Measurements from ENCODE around the gene PURB. TPM values are rescaled to one million over a fixed set of nuclear protein-coding genes. Genes with fewer than 3 reads are reported as not detected.

PURB gene
- total RNA-seq, 1 donor from 2014 or later = 5.4 TPM

DNA sequence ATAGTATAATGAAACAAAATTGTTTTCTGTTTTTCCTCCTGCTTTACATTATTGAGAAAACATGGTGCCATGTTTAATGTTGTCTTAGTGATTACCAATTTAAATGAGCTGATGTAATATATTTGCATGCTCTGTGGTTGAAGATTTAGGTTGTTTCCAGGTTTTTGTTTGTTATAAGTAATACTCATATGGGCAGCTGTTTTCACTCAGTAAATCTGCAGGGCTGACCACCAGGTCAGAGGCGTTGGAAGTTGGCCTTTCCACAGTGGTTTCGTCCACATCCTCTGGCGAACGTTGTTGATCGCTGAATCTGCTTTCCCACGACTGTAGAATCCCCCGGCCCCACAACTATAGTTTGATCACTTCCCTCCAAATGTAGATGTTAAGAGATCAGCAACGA is 21.6 kb upstream of the PURB start:
- no peak for DNase-seq (ENCODE audit: low read depth)
- no peak for TF ChIP-seq CTCF (conservative IDR thresholded peaks at IDR 0.05; ENCODE audit: low read depth, low read length)
- H3K4me3 ChIP-seq (ENCODE audit: low read depth, low read length) = no peak overlapping the region

DNA sequence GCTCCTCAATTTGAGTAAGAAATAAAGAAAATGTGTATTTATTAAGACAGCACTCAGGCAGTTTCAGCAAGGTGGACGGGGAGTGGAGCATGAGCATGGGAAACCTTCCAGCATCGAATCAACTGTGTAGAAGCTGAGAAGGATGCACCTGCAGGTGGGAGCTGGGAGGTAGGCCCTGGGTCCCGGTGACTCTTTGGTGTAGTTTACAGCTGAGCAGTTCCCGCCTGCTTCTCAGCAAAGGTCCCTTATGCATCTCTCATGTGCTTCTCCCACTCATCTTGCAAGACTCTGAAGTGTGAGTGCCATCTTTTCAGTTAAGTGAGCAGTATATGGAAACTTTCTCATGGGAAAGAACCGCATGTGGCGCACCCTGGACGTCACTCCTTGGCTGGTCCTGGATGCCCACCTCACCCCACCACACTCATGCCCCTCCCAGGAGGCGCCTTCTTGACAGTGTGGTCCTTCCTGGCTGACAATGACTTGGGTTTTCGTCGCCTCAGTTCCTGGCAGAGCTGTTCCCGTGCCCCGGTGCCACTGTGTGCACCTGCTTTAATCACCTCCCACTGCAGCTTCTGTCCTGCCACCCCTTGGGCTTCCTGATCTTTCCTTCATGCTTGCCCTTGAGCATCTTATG is 19.8 kb upstream of the PURB start:
- no peak for TF ChIP-seq CTCF (conservative IDR thresholded peaks at IDR 0.05; ENCODE audit: low read depth, low read length)
- no peak overlapping the region for H3K4me3 ChIP-seq (ENCODE audit: low read depth, low read length)
- no peak for DNase-seq (ENCODE audit: low read depth)

- no peak for TF ChIP-seq CTCF (conservative IDR thresholded peaks at IDR 0.05; ENCODE audit: low read depth, low read length)
- no peak overlapping the region for H3K4me3 ChIP-seq (ENCODE audit: low read depth, low read length)
- no peak for DNase-seq (ENCODE audit: low read depth)
Observed at GRCh38 chr7:44899443-44899842, 14.1 kb upstream of the PURB start.

DNA sequence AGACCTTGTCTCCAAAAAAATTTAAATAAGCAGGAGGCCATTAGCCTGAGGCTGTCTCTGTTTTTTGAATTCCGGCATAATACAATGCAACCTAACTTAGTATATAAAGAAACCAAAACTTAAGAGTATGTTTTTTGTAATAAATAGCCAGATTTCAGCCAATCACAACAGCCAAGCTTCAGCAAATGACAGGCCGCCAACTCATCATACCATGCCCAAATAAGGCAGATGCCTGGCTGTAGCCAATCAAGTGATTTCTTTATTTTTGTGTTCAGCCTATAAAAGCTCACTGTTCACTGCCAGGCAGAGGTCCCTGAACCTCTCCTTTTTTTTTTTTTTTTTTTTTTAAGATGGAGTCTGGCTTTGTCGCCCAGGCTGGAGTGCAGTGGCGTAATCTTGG is 12.7 kb upstream of the PURB start:
- DNase-seq (ENCODE audit: low read depth) = no peak
- no peak overlapping the region for H3K4me3 ChIP-seq (ENCODE audit: low read depth, low read length)
- TF ChIP-seq CTCF (conservative IDR thresholded peaks at IDR 0.05; ENCODE audit: low read depth, low read length) = no peak

GRCh38 chr7:44897309-44897708 is 12.0 kb upstream of the PURB start:
- no peak for DNase-seq (ENCODE audit: low read depth)
- TF ChIP-seq CTCF (conservative IDR thresholded peaks at IDR 0.05; ENCODE audit: low read depth, low read length) = no peak

DNA sequence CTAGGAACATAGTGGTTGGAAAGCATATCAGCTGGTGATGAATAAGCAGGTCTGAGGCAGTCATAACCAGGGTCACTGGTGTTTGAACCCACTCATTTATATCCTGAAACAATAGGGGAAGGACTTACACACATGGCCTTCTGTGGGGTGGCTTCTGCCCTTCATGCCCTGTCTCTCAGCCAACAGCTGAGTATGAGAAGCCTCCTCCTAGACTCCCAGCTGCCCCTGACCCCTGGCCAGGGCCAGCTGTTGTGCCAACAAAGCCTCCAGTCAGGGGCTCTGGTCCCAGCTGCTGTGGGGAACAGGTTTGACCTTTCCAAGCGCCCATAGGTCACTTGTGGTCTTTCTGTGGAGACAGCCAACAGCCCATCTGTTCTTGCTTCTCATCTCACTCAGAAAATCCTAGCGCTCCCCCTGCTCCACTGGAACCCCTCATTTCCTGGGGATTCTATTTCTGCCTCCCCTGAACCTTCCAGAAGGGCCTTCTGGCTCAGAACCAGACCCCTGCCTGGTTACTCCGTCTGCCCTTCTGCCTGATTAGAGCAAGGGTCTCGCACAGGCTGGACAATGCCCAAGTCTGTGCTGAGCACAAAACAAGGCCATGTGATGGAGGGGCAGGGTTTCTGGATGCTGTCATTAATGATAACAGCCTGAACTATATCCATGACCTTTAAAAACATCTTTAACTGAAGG is 9.7 kb upstream of the PURB start:
- no peak overlapping the region for H3K4me3 ChIP-seq (ENCODE audit: low read depth, low read length)
- DNase-seq (ENCODE audit: low read depth) = no peak
- TF ChIP-seq CTCF (conservative IDR thresholded peaks at IDR 0.05; ENCODE audit: low read depth, low read length) = no peak

More at GRCh38 chr7:44897309-44897708, 12.0 kb upstream of the PURB start:
- H3K4me3 ChIP-seq (ENCODE audit: low read depth, low read length) = no peak overlapping the region

Data from epithelial cell of proximal tubule (primary cell).